GM23338 (cell line): ENCODE results near the gene IRF8. TPM values are rescaled to one million over a fixed set of nuclear protein-coding genes. Genes with fewer than 3 reads are reported as not detected.
"Not testable (repeated sequence)": the region's sequence is repeated elsewhere in the genome, so short reads cannot be mapped to it uniquely, and the experiment has no call there.

Experiments
- ATAC-seq: fragments of 200-7000 bp; cut with Tn5 transposase; 3 replicates; pipeline ENCODE4 v1.9.1; 2020
- DNase-seq: peaks from one replicate; pipeline ENCODE4 v3.0.0-alpha.2; 2015; ENCODE audit warnings: low spot score
- H2AFZ ChIP-seq: fragments of 200-600 bp; sonication (generic); 2 replicates; pipeline ENCODE4 v1.8.0; 2016; ENCODE audit warnings: antibody characterized with exemption, mild to moderate bottlenecking, moderate library complexity
- H3F3A ChIP-seq: fragments of 200-600 bp; sonication (generic); replicated peaks from 2 replicates; pipeline ENCODE4 v1.8.0; 2017; ENCODE audit warnings: antibody characterized with exemption, mixed run types, low read depth
- H3K27ac ChIP-seq: fragments of 200-600 bp; sonication (generic); 2 replicates; pipeline ENCODE4 v1.6.1; 2016; ENCODE audit warnings: low read depth
- H3K27me3 ChIP-seq: fragments of 200-600 bp; sonication (generic); 2 replicates; pipeline ENCODE4 v1.8.0; 2016; ENCODE audit warnings: mild to moderate bottlenecking, mixed run types, moderate library complexity; ENCODE audit not compliant: insufficient read depth
- H3K36me3 ChIP-seq: fragments of 200-600 bp; sonication (generic); 2 replicates; pipeline ENCODE4 v1.8.0; 2016; ENCODE audit warnings: mild to moderate bottlenecking; ENCODE audit not compliant: insufficient read depth
- H3K4me1 ChIP-seq: fragments of 200-600 bp; sonication (generic); 2 replicates; pipeline ENCODE4 v1.8.0; 2016; ENCODE audit warnings: mild to moderate bottlenecking, moderate library complexity; ENCODE audit not compliant: insufficient read depth
- H3K4me2 ChIP-seq: fragments of 200-600 bp; sonication (generic); 2 replicates; pipeline ENCODE4 v1.7.1; 2017; ENCODE audit warnings: mixed run types
- H3K4me3 ChIP-seq: fragments of 200-600 bp; sonication (generic); 2 replicates; pipeline ENCODE4 v1.6.1; 2016; ENCODE audit warnings: mixed run types
- H3K79me2 ChIP-seq: fragments of 200-600 bp; sonication (generic); replicated peaks from 2 replicates; pipeline ENCODE4 v1.8.0; 2017; ENCODE audit warnings: mild to moderate bottlenecking; ENCODE audit not compliant: insufficient read depth
- H3K9me2 ChIP-seq: fragments of 200-600 bp; sonication (generic); 2 replicates; pipeline ENCODE4 v1.8.0; 2017; ENCODE audit not compliant: insufficient read depth
- H4K20me1 ChIP-seq: fragments of 200-600 bp; sonication (generic); replicated peaks from 2 replicates; pipeline ENCODE4 v1.8.0; 2017; ENCODE audit warnings: mild to moderate bottlenecking; ENCODE audit not compliant: insufficient read depth
- H3K27ac Mint-ChIP-seq: 2 replicates; pipeline ENCODE4 v1.8.0; 2020; ENCODE audit warnings: inconsistent platforms, mild to moderate bottlenecking, moderate library complexity, mixed read lengths
- H3K27me3 Mint-ChIP-seq: 3 replicates; pipeline ENCODE4 v1.8.0; 2022; ENCODE audit warnings: low read depth, mild to moderate bottlenecking, moderate library complexity, mixed read lengths, inconsistent platforms; ENCODE audit not compliant: insufficient read depth, poor library complexity
- H3K36me3 Mint-ChIP-seq: 3 replicates; pipeline ENCODE4 v1.8.0; 2021; ENCODE audit warnings: low read depth, mild to moderate bottlenecking, inconsistent platforms, moderate library complexity, mixed read lengths
- H3K4me1 Mint-ChIP-seq: 3 replicates; pipeline ENCODE4 v1.8.0; 2020; ENCODE audit warnings: mild to moderate bottlenecking, inconsistent platforms, mixed read lengths
- H3K4me3 Mint-ChIP-seq: 3 replicates; pipeline ENCODE4 v1.8.0; 2021; ENCODE audit warnings: moderate library complexity, mild to moderate bottlenecking, inconsistent platforms, mixed read lengths
- H3K9me3 Mint-ChIP-seq: 3 replicates; pipeline ENCODE4 v1.8.0; 2020; ENCODE audit warnings: moderate library complexity, mild to moderate bottlenecking, inconsistent platforms, mixed read lengths
- CREB1 ChIP-seq: fragments of 250-450 bp; sonication (Bioruptor Pico); IDR thresholded peaks from 2 replicates; pipeline ENCODE4 v1.5.0; 2020; ENCODE audit warnings: low read depth, mild to moderate bottlenecking, moderate library complexity
- JUNB ChIP-seq: IDR thresholded peaks from one replicate; pipeline ENCODE4 v1.6.1; 2016; ENCODE audit warnings: antibody characterized with exemption; ENCODE audit not compliant: unreplicated experiment
- NANOG ChIP-seq: IDR thresholded peaks from 2 replicates; pipeline ENCODE4 v1.6.1; 2016; ENCODE audit warnings: antibody characterized with exemption, borderline replicate concordance
- POLR2AphosphoS5 ChIP-seq: IDR thresholded peaks from 2 replicates; pipeline ENCODE4 v1.6.1; 2016; ENCODE audit warnings: antibody characterized with exemption, low read depth
- STAT1 ChIP-seq: IDR thresholded peaks from one replicate; pipeline ENCODE4 v1.6.1; 2016; ENCODE audit warnings: antibody characterized with exemption; ENCODE audit not compliant: unreplicated experiment
- ZNF331 ChIP-seq: fragments of 250-450 bp; sonication (Bioruptor Pico); IDR thresholded peaks from 2 replicates; pipeline ENCODE4 v1.5.0; 2020; ENCODE audit warnings: low read depth, mild to moderate bottlenecking, moderate library complexity
- polyA plus RNA-seq: library from polyadenylated mRNA; unstranded; fragments of >200 nt; fragmentation: Nextera tagmentation; extraction: Ambion mirVana; gene quantifications from 2 replicates; pipeline ENCODE4 v1.2.1, GENCODE V29; 2016
- total RNA-seq: library from RNA; depleted of rRNA; stranded (reverse); fragments of >200 nt; shearing (Covaris generic); gene quantifications from 2 replicates; pipeline ENCODE4 v1.2.3, GENCODE V29; 2014
- TF ChIP-seq, protein P1 (sequence below), 2 experiments: fragments of 200-600 bp in 1 of 2; sonication (generic) in 1 of 2; conservative IDR thresholded peaks; 2 replicates each; pipeline versions ENCODE4 v1.5.1 to v1.6.1; 2016 to 2017; ENCODE audit warnings: antibody characterized with exemption in 2 of 2, low read depth in 2 of 2, mild to moderate bottlenecking in 2 of 2, moderate library complexity in 1 of 2
- TF ChIP-seq, protein P2 (sequence below): IDR thresholded peaks from 2 replicates; pipeline ENCODE4 v1.6.1; 2016; ENCODE audit warnings: antibody characterized with exemption
- TF ChIP-seq, protein P3 (sequence below): fragments of 250-450 bp; sonication (Bioruptor Pico); IDR thresholded peaks from 2 replicates; pipeline ENCODE4 v1.5.0; 2020; ENCODE audit warnings: mild to moderate bottlenecking, moderate library complexity

The IRF8 gene
- total and polyA plus RNA-seq, 2 experiments from 2014 or later: 0.47 to 2.8 TPM

DNA sequence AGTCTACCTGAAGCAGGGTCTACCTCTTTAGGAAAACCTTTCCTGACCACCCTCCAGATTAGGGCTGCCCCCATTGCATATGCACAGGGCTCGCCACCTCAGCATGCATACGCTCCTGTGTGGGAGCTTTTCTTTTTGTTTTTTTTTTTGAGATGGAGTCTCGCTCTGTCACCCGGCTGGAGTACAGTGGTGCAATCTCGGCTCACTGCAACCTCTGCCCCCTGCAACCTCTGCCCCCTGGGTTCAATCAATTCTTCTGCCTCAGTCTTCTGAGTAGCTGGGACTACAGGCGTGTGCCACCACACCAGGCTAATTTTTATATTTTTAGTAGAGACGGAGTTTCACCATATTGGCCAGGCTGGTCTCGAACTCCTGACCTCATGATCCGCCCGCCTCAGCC is 43.7 kb downstream of the IRF8 start:
- not testable (repeated sequence) for H3K9me3 Mint-ChIP-seq, H4K20me1 ChIP-seq, H3K79me2 ChIP-seq, H3K27me3 ChIP-seq, H3K4me1 Mint-ChIP-seq, H3K4me2 ChIP-seq, ATAC-seq, H3K27ac Mint-ChIP-seq, H3K36me3 ChIP-seq, H3K4me3 Mint-ChIP-seq, H3K9me2 ChIP-seq, H3K4me3 ChIP-seq, H2AFZ ChIP-seq, H3K36me3 Mint-ChIP-seq, H3F3A ChIP-seq, H3K27ac ChIP-seq, H3K4me1 ChIP-seq, DNase-seq
- peaks cover 10% of the 10 kb centered on the region for H3K27me3 Mint-ChIP-seq

DNA sequence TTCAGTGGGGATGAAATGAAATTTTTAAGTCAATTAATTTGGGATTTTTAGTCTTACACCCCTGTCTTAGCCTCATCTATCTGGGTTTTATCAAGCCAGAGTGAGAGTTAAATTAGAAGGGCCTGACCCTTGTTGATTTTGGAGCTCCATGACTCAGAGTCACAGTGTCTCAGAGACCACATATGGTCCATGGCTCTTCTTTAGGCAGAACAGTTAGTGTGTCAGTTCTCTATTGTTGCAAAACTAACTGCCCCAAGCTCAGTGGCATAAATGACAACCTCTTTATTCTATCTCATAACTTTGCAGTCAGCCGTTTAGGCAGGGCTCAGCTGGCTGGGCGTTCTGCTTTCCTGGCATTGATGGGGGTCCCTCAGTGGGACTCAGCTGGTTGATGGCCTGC is 44.7 kb downstream of the IRF8 start:
- H2AFZ ChIP-seq: no peak overlapping the region
- no peak overlapping the region for H3K4me3 Mint-ChIP-seq
- H3K4me1 ChIP-seq: no peaks in the 10 kb centered on the region
- DNase-seq (no peak), ATAC-seq (no peak)
- H3K27me3 Mint-ChIP-seq: peaks cover 9% of the 10 kb centered on the region
- no peak overlapping the region for H3K27ac ChIP-seq
- H3K36me3 Mint-ChIP-seq: no peaks in the 10 kb centered on the region; the same call in 2 of the 3 replicates
- H3K27me3 ChIP-seq: no peaks in the 10 kb centered on the region
- no peaks in the 10 kb centered on the region for H4K20me1 ChIP-seq
- peaks cover 3% of the 10 kb centered on the region; the same call in 2 of the 3 replicates for H3K9me3 Mint-ChIP-seq
- TF ChIP-seq, protein P1, sequence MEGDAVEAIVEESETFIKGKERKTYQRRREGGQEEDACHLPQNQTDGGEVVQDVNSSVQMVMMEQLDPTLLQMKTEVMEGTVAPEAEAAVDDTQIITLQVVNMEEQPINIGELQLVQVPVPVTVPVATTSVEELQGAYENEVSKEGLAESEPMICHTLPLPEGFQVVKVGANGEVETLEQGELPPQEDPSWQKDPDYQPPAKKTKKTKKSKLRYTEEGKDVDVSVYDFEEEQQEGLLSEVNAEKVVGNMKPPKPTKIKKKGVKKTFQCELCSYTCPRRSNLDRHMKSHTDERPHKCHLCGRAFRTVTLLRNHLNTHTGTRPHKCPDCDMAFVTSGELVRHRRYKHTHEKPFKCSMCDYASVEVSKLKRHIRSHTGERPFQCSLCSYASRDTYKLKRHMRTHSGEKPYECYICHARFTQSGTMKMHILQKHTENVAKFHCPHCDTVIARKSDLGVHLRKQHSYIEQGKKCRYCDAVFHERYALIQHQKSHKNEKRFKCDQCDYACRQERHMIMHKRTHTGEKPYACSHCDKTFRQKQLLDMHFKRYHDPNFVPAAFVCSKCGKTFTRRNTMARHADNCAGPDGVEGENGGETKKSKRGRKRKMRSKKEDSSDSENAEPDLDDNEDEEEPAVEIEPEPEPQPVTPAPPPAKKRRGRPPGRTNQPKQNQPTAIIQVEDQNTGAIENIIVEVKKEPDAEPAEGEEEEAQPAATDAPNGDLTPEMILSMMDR (conservative IDR thresholded peaks at IDR 0.05; ENCODE audit: low read depth in 2 of 2): no peak
- no peak for TF ChIP-seq NANOG
- TF ChIP-seq STAT1: no peak
- TF ChIP-seq ZNF331 (CRISPR knock-in tag): no peak
- TF ChIP-seq, protein P2, sequence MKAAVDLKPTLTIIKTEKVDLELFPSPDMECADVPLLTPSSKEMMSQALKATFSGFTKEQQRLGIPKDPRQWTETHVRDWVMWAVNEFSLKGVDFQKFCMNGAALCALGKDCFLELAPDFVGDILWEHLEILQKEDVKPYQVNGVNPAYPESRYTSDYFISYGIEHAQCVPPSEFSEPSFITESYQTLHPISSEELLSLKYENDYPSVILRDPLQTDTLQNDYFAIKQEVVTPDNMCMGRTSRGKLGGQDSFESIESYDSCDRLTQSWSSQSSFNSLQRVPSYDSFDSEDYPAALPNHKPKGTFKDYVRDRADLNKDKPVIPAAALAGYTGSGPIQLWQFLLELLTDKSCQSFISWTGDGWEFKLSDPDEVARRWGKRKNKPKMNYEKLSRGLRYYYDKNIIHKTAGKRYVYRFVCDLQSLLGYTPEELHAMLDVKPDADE: no peak
- no peak for TF ChIP-seq JUNB
- no peak for TF ChIP-seq POLR2AphosphoS5
- TF ChIP-seq, protein P3, sequence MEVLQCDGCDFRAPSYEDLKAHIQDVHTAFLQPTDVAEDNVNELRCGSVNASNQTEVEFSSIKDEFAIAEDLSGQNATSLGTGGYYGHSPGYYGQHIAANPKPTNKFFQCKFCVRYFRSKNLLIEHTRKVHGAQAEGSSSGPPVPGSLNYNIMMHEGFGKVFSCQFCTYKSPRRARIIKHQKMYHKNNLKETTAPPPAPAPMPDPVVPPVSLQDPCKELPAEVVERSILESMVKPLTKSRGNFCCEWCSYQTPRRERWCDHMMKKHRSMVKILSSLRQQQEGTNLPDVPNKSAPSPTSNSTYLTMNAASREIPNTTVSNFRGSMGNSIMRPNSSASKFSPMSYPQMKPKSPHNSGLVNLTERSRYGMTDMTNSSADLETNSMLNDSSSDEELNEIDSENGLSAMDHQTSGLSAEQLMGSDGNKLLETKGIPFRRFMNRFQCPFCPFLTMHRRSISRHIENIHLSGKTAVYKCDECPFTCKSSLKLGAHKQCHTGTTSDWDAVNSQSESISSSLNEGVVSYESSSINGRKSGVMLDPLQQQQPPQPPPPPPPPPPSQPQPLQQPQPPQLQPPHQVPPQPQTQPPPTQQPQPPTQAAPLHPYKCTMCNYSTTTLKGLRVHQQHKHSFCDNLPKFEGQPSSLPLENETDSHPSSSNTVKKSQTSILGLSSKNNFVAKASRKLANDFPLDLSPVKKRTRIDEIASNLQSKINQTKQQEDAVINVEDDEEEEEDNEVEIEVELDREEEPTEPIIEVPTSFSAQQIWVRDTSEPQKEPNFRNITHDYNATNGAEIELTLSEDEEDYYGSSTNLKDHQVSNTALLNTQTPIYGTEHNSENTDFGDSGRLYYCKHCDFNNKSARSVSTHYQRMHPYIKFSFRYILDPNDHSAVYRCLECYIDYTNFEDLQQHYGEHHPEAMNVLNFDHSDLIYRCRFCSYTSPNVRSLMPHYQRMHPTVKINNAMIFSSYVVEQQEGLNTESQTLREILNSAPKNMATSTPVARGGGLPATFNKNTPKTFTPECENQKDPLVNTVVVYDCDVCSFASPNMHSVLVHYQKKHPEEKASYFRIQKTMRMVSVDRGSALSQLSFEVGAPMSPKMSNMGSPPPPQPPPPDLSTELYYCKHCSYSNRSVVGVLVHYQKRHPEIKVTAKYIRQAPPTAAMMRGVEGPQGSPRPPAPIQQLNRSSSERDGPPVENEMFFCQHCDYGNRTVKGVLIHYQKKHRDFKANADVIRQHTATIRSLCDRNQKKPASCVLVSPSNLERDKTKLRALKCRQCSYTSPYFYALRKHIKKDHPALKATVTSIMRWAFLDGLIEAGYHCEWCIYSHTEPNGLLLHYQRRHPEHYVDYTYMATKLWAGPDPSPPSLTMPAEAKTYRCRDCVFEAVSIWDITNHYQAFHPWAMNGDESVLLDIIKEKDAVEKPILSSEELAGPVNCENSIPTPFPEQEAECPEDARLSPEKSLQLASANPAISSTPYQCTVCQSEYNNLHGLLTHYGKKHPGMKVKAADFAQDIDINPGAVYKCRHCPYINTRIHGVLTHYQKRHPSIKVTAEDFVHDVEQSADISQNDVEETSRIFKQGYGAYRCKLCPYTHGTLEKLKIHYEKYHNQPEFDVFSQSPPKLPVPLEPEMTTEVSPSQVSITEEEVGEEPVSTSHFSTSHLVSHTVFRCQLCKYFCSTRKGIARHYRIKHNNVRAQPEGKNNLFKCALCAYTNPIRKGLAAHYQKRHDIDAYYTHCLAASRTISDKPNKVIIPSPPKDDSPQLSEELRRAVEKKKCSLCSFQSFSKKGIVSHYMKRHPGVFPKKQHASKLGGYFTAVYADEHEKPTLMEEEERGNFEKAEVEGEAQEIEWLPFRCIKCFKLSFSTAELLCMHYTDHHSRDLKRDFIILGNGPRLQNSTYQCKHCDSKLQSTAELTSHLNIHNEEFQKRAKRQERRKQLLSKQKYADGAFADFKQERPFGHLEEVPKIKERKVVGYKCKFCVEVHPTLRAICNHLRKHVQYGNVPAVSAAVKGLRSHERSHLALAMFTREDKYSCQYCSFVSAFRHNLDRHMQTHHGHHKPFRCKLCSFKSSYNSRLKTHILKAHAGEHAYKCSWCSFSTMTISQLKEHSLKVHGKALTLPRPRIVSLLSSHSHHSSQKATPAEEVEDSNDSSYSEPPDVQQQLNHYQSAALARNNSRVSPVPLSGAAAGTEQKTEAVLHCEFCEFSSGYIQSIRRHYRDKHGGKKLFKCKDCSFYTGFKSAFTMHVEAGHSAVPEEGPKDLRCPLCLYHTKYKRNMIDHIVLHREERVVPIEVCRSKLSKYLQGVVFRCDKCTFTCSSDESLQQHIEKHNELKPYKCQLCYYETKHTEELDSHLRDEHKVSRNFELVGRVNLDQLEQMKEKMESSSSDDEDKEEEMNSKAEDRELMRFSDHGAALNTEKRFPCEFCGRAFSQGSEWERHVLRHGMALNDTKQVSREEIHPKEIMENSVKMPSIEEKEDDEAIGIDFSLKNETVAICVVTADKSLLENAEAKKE: no peak
- TF ChIP-seq CREB1 (CRISPR knock-in tag): no peak
- H3K36me3 ChIP-seq: no peaks in the 10 kb centered on the region
- no peaks in the 10 kb centered on the region; the same call in 1 of the 2 replicates for H3K9me2 ChIP-seq
- no peaks in the 10 kb centered on the region; the same call in 2 of the 3 replicates for H3K4me1 Mint-ChIP-seq
- H3K4me3 ChIP-seq: no peak overlapping the region
- no peak overlapping the region for H3K27ac Mint-ChIP-seq
- no peaks in the 10 kb centered on the region for H3F3A ChIP-seq
- no peaks in the 10 kb centered on the region for H3K79me2 ChIP-seq
- no peak overlapping the region for H3K4me2 ChIP-seq
